HL-60 (cell line): Measurements from ENCODE around the gene FAM234A.

Source experiments
- DNase-seq, 2 experiments: peaks; one replicate each; pipeline ENCODE4 v3.0.0-alpha.2; 2010 to 2020; ENCODE audit warnings: low read depth in 1 of 2, low spot score in 1 of 2
- H3K27ac ChIP-seq: fragments of 250-450 bp; sonication (Bioruptor Pico); replicated peaks from 2 replicates; pipeline ENCODE4 v1.5.1; 2020; ENCODE audit warnings: mild to moderate bottlenecking, moderate library complexity
- H3K27me3 ChIP-seq: fragments of 250-450 bp; sonication (Bioruptor Pico); 2 replicates; pipeline ENCODE4 v1.5.1; 2021; ENCODE audit warnings: mild to moderate bottlenecking, moderate library complexity; ENCODE audit not compliant: insufficient read depth, poor library complexity, severe bottlenecking
- H3K4me3 ChIP-seq: replicated peaks from 2 replicates; pipeline ENCODE4 v1.5.1; 2011; ENCODE audit warnings: mild to moderate bottlenecking, control low read depth, low read length; ENCODE audit not compliant: insufficient read depth
- GABPA ChIP-seq: IDR thresholded peaks from 2 replicates; pipeline ENCODE4 v1.6.1; 2012; ENCODE audit warnings: low read depth
- POLR2AphosphoS5 ChIP-seq: IDR thresholded peaks from 2 replicates; pipeline ENCODE4 v1.6.1; 2012; ENCODE audit warnings: low read depth
- SPI1 ChIP-seq: IDR thresholded peaks from 2 replicates; pipeline ENCODE4 v1.6.1; 2012; ENCODE audit warnings: low read depth, mild to moderate bottlenecking, borderline replicate concordance
- TF ChIP-seq, protein P1 (sequence below): IDR thresholded peaks from one replicate; pipeline ENCODE4 v1.5.1; 2011; ENCODE audit warnings: low read length, control low read depth, inconsistent platforms; ENCODE audit not compliant: insufficient read depth
- TF ChIP-seq, protein P2 (sequence below): IDR thresholded peaks from 2 replicates; pipeline ENCODE4 v1.6.1; 2012; ENCODE audit warnings: low read depth; ENCODE audit not compliant: insufficient replicate concordance

Gene FAM234A

DNA sequence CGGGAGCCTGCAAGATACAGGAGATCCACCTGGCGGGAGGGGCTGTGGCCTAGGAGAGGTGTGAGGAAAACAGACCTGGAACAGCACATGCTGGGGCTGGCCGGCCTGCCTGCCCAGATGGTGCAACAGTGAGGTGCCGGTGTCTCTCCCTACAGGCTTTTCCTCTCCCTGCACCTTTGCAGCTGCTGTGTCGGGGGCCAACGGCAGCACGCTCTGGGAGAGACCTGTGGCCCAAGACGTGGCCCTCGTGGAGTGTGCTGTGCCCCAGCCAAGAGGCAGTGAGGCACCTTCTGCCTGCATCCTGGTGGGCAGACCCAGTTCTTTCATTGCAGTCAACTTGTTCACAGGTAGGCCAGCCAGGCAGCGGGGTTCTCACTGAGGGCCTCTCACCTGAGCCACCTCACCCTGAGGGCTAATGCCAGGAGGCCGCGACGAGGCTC lies 25.2 kb downstream of the FAM234A start:
- TF ChIP-seq GABPA: no peak
- TF ChIP-seq, protein P1, sequence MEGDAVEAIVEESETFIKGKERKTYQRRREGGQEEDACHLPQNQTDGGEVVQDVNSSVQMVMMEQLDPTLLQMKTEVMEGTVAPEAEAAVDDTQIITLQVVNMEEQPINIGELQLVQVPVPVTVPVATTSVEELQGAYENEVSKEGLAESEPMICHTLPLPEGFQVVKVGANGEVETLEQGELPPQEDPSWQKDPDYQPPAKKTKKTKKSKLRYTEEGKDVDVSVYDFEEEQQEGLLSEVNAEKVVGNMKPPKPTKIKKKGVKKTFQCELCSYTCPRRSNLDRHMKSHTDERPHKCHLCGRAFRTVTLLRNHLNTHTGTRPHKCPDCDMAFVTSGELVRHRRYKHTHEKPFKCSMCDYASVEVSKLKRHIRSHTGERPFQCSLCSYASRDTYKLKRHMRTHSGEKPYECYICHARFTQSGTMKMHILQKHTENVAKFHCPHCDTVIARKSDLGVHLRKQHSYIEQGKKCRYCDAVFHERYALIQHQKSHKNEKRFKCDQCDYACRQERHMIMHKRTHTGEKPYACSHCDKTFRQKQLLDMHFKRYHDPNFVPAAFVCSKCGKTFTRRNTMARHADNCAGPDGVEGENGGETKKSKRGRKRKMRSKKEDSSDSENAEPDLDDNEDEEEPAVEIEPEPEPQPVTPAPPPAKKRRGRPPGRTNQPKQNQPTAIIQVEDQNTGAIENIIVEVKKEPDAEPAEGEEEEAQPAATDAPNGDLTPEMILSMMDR: no peak
- TF ChIP-seq, protein P2, sequence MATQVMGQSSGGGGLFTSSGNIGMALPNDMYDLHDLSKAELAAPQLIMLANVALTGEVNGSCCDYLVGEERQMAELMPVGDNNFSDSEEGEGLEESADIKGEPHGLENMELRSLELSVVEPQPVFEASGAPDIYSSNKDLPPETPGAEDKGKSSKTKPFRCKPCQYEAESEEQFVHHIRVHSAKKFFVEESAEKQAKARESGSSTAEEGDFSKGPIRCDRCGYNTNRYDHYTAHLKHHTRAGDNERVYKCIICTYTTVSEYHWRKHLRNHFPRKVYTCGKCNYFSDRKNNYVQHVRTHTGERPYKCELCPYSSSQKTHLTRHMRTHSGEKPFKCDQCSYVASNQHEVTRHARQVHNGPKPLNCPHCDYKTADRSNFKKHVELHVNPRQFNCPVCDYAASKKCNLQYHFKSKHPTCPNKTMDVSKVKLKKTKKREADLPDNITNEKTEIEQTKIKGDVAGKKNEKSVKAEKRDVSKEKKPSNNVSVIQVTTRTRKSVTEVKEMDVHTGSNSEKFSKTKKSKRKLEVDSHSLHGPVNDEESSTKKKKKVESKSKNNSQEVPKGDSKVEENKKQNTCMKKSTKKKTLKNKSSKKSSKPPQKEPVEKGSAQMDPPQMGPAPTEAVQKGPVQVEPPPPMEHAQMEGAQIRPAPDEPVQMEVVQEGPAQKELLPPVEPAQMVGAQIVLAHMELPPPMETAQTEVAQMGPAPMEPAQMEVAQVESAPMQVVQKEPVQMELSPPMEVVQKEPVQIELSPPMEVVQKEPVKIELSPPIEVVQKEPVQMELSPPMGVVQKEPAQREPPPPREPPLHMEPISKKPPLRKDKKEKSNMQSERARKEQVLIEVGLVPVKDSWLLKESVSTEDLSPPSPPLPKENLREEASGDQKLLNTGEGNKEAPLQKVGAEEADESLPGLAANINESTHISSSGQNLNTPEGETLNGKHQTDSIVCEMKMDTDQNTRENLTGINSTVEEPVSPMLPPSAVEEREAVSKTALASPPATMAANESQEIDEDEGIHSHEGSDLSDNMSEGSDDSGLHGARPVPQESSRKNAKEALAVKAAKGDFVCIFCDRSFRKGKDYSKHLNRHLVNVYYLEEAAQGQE: no peak
- TF ChIP-seq SPI1: no peak
- TF ChIP-seq POLR2AphosphoS5: no peak
- H3K4me3 ChIP-seq: no peak overlapping the region
- H3K27ac ChIP-seq: no peak overlapping the region
- DNase-seq: no peak
- H3K27me3 ChIP-seq: no peaks in the 10 kb centered on the region

DNA sequence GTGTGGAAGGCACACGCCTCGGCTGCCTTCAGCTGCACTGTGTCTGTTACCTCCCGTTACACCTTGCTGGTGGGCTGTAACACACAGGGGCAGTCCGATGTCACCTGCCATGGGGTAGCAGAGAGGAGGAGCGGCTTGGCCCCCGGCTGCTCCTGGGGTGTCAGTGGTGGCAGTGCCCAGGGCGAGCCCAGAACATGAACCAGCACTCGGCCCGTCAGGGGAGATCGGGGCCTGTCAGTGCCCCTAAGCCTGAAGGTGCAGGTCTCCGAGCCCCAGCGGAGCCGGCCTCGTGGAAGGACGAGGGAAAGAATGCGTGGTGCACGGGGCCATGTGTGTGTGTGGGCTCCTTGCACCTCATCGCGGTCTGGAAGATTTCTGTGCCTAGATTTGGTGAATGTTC lies 25.7 kb downstream of the FAM234A start:
- H3K27me3 ChIP-seq: no peaks in the 10 kb centered on the region
- H3K4me3 ChIP-seq: no peak overlapping the region
- TF ChIP-seq SPI1: no peak
- TF ChIP-seq, protein P2: no peak
- TF ChIP-seq GABPA: no peak
- TF ChIP-seq, protein P1: no peak
- no peak overlapping the region for H3K27ac ChIP-seq
- no peak for DNase-seq

DNA sequence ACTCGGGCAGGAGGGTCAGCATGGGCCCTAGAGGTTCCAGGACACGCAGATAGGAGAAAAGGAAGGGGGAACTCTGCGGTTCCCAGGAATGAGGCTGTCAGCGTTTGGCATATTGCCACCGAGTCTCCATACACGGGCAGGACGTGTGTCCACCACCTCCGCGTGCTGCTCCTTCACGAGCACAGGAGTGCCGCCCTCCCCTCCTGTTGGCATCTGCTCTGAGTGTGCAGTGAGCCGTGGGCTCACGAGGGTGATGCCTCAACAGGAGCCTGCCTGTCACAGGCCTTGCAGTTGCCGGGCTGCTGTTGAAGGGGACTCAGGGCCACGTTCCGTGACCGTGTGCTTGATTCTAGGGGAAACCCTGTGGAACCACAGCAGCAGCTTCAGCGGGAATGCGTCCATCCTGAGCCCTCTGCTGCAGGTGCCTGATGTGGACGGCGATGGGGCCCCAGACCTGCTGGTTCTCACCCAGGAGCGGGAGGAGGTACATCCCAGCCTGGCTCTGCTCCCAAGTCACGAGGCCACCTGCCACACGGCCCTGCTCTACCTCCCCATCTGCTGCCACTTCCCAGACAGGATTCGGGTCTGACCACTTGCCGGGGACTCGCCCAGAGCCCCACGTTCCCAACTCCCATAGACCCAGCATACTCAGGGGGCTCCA lies 26.5 kb downstream of the FAM234A start:
- no peak overlapping the region for H3K27ac ChIP-seq
- TF ChIP-seq SPI1 (no peak), GABPA (no peak), POLR2AphosphoS5 (no peak)
- TF ChIP-seq, protein P2: no peak
- TF ChIP-seq, protein P1: no peak
- no peaks in the 10 kb centered on the region for H3K27me3 ChIP-seq
- no peak for DNase-seq
- H3K4me3 ChIP-seq: no peak overlapping the region
